HT-29 (cell line): ENCODE measurements around the gene TRIM33. TPM values are rescaled to one million over a fixed set of nuclear protein-coding genes. Genes with fewer than 3 reads are reported as not detected.

Source experiments
- DNase-seq: peaks from one replicate; pipeline ENCODE4 v3.0.0-alpha.2; 2015; ENCODE audit warnings: low spot score
- total RNA-seq: library from RNA; depleted of rRNA; stranded (reverse); fragments of >200 nt; shearing (Covaris generic); gene quantifications from 2 replicates; pipeline ENCODE4 v1.2.3, GENCODE V29; 2014; rRNA removed

TRIM33 gene
- 32.9 and 33.3 TPM in 2 replicates for total RNA-seq

- peak; percentile 94 for DNase-seq
Observed at GRCh38 chr1:114511032-114511785, at the start of gene TRIM33. Gene TRIM33 (minus strand): TSS chr1:114511203. CDS start chr1:114511076, 127 bp downstream.

DNA sequence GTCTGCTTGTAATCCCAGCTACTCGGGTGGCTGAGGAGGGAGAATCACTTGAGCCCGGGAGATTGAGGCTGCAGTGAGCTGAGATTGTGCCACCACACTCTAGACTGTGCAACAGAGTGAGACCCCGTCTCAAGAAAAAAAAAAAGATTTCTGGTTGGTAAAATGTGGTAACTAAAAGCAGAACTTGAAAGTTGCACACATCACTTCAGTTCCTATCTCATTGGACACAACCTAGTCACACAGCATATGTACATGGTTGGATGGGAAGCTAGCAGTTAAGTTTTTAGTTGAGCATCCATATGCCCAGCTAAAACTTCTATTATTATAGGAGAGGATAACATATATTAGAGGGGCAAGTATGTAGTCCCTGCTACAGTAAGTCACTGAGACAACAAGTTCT, 48.4 kb upstream of the TRIM33 start:
- DNase-seq = no peak

GRCh38 chr1:114558544-114558943, 47.5 kb upstream of the TRIM33 start:
- peak; percentile 43 for DNase-seq

DNA sequence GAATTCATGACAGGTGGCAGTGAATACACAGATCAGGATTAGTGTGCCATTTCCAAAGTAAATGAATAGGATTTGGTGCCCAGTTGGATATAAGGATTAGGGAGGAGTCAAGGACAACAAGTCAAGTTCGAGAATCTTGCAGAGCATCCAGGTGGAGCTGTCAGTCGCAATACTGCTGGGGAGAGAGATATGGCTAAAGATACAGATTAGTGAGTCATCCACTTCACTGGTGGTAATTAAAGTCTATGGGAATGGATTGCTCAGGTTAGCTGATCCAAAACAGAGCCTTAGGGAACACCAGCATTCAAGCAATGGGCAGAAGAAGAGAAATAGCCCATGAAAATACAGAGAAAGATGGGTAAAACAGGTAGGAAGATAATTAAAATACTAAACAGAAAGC, 43.6 kb upstream of the TRIM33 start:
- DNase-seq = no peak

GRCh38 chr1:114552106-114552639, 41.2 kb upstream of the TRIM33 start:
- no peak for DNase-seq

- no peak for DNase-seq
Observed at GRCh38 chr1:114551400-114551799, 40.4 kb upstream of the TRIM33 start.

- DNase-seq = no peak
Observed at GRCh38 chr1:114550336-114550735, 39.3 kb upstream of the TRIM33 start.

DNA sequence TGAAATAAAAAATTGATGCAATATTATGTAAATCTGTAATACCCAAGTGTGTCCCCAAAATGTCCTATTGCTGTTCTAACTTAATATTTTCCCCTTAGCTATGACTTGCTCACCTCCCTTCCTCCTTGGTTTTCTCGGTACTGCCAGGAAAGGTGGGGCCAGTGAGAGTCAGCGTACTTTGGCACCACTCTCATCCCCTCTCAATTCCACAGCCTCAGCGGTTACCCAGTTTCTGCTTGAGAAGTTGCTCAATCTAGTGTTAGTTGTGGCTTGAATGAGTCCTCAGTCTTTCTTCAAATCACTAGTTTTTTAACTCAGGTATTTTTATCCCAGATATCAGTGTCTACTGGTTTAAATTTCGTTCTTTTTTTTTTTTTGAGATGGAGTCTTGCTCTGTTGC, 38.1 kb upstream of the TRIM33 start:
- no peak for DNase-seq

- no peak for DNase-seq
Observed at GRCh38 chr1:114547076-114547475, 36.1 kb upstream of the TRIM33 start.

- DNase-seq = no peak
Observed at GRCh38 chr1:114545796-114546195, 34.8 kb upstream of the TRIM33 start.

DNA sequence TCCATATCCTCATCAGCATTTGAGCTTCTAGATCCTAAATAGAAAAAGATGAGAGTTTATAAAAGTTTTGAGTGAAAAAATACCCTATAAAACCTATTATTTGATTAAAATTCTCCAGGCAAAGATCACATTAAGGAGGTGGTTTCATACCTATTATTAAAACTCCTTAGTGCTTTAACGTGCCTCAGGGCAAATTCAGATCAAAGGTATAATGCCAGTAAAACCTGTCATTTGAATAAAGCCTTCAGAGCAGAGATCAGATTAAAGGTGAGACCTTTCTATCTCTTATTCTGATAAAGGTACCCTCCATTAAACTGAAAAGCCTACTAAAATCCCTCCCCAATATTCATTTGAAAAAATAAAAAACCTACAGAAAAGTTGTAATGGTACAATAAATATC, 34.3 kb upstream of the TRIM33 start:
- DNase-seq = no peak

DNA sequence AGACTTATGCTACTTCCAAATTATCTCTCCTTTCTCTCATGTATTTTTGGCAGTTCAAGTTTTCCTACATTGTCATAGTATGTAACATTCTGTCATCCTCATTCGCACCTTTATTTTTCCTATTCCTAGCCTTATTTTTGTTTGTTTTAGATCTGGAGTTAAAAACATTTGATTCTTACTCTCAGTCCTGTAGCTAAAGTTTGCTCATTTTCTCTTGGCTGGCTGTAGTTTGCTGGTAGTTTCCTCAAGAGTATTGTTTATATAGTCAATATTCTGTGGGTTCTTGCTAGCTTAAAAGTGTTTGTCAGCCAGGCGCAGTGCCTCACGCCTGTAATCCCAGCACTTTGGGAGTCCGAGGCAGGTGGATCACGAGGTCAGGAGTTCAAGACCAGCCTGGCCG, 29.8 kb upstream of the TRIM33 start:
- DNase-seq = peak; percentile 50

DNA sequence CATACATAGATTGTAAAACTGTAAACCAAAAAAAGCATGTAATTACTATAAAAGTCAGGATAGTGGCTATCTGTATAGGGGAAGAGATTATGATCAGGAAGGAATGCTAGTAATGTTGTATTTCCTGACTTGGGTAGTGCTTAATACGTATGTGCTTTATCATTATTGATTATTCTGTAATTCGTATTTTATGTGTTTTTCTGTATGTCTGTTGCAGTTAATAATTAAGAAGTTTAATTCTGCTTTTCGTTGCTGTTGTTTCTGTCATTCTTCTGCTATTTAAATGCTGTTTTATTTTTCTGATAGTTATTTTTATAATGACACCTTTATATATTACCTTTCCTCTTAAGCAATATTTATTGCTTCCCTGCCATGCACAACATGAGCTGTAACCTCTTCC, 29.3 kb upstream of the TRIM33 start:
- peak; percentile 71 for DNase-seq

DNA sequence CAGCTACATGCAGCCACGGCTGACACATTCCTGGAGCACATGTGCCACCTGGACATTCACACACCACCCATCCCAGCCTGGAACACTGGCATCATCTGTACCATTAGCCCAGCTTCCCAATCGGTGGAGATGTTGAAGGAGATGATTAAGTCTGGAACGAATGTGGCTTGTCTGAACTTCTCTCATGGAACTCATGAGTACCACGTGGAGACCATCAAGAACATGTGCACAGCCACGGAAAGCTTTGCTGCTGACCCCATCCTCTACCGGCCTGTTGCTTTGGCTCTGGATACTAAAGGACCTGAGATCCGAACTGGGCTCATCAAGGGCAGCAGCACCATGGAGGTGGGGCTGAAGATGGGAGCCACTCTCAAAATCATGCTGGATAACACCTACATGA, 25.0 kb upstream of the TRIM33 start:
- DNase-seq = no peak

GRCh38 chr1:114535401-114535800, 24.4 kb upstream of the TRIM33 start:
- no peak for DNase-seq

DNA sequence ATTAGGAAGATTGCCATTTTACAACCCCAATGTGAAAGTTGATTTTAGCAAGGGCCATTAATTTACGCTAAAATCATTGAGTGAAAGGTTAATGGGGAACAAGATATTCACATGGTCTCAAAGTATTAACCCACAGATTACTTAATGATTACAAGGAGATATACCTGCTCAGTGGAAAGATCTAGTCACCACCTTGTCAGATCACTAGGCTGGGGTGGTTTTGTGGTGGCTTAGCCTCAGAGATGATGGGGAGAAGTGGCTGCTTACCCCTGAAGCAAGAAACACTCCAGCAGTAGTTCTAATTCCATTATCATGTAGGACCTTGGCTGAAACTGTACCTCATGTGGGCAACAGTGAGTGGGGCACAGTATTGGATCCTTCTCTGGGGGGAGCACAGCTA, 20.1 kb upstream of the TRIM33 start:
- DNase-seq = no peak

GRCh38 chr1:114530224-114530623, 19.2 kb upstream of the TRIM33 start:
- DNase-seq = no peak

- DNase-seq = no peak
Observed at GRCh38 chr1:114524944-114525343, 13.9 kb upstream of the TRIM33 start.

DNA sequence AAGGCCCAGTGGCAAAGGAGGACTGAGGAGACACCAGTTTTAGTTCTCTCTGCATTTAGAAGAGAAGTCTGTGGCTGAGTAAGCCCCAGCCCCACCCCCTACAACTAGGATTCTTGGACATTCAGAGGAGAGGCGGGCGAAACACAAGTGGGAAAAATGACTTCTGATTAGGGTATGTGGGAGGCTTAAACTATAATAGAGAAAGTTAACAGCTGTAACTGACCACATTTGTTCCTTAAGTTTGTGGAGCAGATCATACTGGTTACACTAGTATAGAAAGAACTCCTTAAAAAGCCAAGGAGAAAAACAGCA, 11.2 kb upstream of the TRIM33 start:
- DNase-seq = no peak

DNA sequence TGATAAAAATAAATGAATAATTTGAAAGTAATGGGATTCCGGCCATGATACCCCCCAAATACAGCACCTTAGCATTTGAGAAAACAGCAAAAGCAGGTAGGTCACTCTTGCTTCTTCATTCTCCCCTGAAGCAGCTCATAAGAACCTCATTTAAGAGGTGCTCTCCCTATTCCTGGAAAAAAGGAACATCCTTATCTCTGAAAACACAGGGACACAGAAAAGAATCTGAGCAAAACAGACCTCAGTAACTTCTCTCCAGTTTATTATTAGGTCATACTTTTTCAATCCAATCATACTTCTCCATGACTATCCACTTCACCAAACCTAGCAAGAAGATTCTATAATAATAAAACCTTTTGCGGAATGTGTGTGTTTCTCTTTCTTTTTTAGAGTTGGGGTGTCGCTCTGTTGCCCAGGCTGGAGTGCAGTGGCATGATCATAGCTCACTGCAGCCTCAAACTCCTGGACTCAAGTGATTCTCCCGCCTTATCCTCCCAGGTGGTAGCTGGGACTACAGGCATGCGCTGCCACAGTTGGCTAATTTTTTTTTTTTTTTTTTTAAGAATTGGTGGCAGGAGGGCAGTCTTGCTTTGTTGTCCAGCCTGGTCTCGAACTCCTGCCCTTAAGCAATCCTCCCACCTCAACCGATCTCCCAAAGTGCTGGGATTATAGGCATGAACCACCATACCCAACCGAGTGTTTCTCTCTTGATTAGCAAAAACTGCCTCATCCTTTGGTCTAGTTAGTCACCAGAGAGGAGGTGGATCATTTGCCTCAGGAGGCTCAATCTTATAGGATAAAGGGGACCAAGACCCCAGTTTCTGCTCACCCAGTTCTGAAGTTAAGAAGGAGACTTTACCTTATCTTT, 10.6 kb upstream of the TRIM33 start:
- no peak for DNase-seq

DNA sequence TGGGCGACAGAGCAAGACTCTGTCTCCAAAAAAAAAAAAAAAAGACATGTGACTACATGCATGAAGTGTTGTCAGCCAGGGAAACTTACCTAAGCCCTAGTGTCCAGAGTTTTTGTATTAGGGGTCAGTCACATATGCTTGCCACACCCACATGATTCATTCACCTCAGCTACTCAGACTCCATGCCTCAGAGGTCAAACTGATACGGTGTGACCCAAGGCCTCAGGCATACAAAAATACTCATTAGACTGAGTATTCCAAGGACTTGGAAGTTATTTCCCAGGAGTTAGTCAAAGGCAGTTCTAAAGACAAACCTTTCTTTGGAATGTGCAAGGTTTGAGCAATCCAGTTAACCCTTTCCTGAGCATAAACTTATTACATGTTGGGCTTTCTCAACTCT, 6.3 kb upstream of the TRIM33 start:
- no peak for DNase-seq

GRCh38 chr1:114512595-114513280, 1.7 kb upstream of the TRIM33 start:
- no peak for DNase-seq
